Adrenal gland (tissue), 19 donors: Measurements from ENCODE around the gene STAP2. TPM values are rescaled to one million over a fixed set of nuclear protein-coding genes. Genes with fewer than 3 reads are reported as not detected.

Source experiments
- DNase-seq, 7 donors: peaks; one replicate each; pipeline ENCODE4 v3.0.0-alpha.2; 2019 to 2020
- H3K27ac ChIP-seq, 5 donors: fragments of 200-600 bp; sonication (generic) in 4 of 5; 1 replicate in 3 of 5; 2 replicates in 2 of 5; pipeline versions ENCODE4 v1.5.1 to v1.8.0; 2016 to 2020; ENCODE audit warnings: mild to moderate bottlenecking in 1 of 5
- H3K27me3 ChIP-seq: fragments of 200-600 bp; 2 replicates; pipeline ENCODE4 v1.8.0; 2021
- H3K36me3 ChIP-seq, 2 donors: fragments of 200-600 bp; replicated peaks in 1 of 2; 1 replicate in 1 of 2; 2 replicates in 1 of 2; pipeline versions ENCODE4 v1.5.1 to v1.8.0; 2018 to 2022
- H3K4me1 ChIP-seq, 2 donors: fragments of 200-600 bp; replicated peaks in 1 of 2; 1 replicate in 1 of 2; 2 replicates in 1 of 2; pipeline versions ENCODE4 v1.5.1 to v1.8.0; 2018 to 2021
- H3K4me3 ChIP-seq, 4 donors: fragments of 200-600 bp; sonication (generic) in 3 of 4; one replicate each; pipeline ENCODE4 v1.5.1; 2016 to 2018
- H3K9me3 ChIP-seq, 3 donors: fragments of 200-600 bp; sonication (generic) in 1 of 3; replicated peaks in 1 of 3; 1 replicate in 2 of 3; 2 replicates in 1 of 3; pipeline versions ENCODE4 v1.5.1 to v1.8.0; 2016 to 2021
- CTCF ChIP-seq, 6 experiments: fragments of 450-650 bp in 4 of 6; fragments of 200-600 bp in 2 of 6; sonication (generic) in 1 of 6; IDR thresholded peaks; 1 replicate in 5 of 6; 2 replicates in 1 of 6; pipeline versions ENCODE4 v1.5.1 to v1.8.0; 2016 to 2021; ENCODE audit warnings: antibody characterized with exemption in 6 of 6, mild to moderate bottlenecking in 2 of 6, moderate library complexity in 1 of 6
- POLR2A ChIP-seq, 2 donors: fragments of 450-650 bp; IDR thresholded peaks; one replicate each; pipeline ENCODE4 v1.6.1; 2017; ENCODE audit warnings: antibody characterized with exemption in 2 of 2, mild to moderate bottlenecking in 2 of 2, moderate library complexity in 1 of 2
- WGBS, 4 donors: extraction: QIAGEN DNeasy Blood & Tissue Kit in 2 of 4; methylation state at CpG; one replicate each; pipeline versions ENCODE4 v1.1.5 to v1.1.7; 2013 to 2017; 5-methylcytosine and 5-hydroxymethylcytosine counted together
- intact Hi-C, 2 donors: fragments of 100-400 bp; cut with DNase I; formaldehyde crosslinking; loops; one replicate each; pipeline versions ENCODE4 v1.14.1 to v1.15.0; 2022 to 2023
- long read RNA-seq, 10 donors: library from polyadenylated mRNA in 3 of 10; unstranded in 2 of 10; stranded (forward) in 1 of 10; transcript quantifications; one replicate each; pipeline ENCODE4 v2.0.0 and lab custom pipeline, GENCODE V29; 2021 to 2026
- polyA plus RNA-seq, 3 donors: library from polyadenylated mRNA; stranded (reverse); fragments of 200-250 nt in 2 of 3; fragments of 350-450 nt in 1 of 3; fragmentation: Illumina TruSeq in 1 of 3; extraction: RNeasy Lipid Tissue Mini Kit (QIAGEN cat#74804) in 1 of 3; gene quantifications; one replicate each; pipeline ENCODE4 v1.2.3, GENCODE V29; 2013 to 2014
- total RNA-seq, 9 donors: library from RNA; depleted of rRNA in 4 of 9; stranded (reverse); fragments of >200 nt in 4 of 9; fragments of 120-200 nt in 1 of 9; fragmentation: NEBNext Ultra II Directional in 1 of 9; extraction: Animal tissue kit (Norgen Biotek cat#: 25700) in 1 of 9; gene quantifications; one replicate each; pipeline versions ENCODE4 v1.1.0 to v1.2.4, GENCODE V29; 2013 to 2023
- donor health status: healthy with polysubstance abuse.
- donor health status: Bipolar disorder and iron deficiency.
- donor health status: DM: yes; HTN: yes; CAD: no.
- donor health status: DM: no; HTN: no; CAD: no.
- donor health status: DM: no; HTN: no; CAD: no.
- donor health status: DM: yes; HTN: yes; CAD: no.

STAP2 gene
- total RNA-seq (100 to 1,000 TPM in 1 of 9 donors, 10 to 100 TPM in 6, 1 to 10 TPM in 2; 5.7 to 106 (median 35.8) TPM), polyA plus RNA-seq (10 to 100 TPM in 2 of 3 donors, 1 to 10 TPM in 1; 6.7 to 63.1 (median 39.8) TPM)
- long read RNA-seq, donor 1, partial matches to known transcripts = 0 of 1 reads
- long read RNA-seq, donor 1, other reads (novel, unspliced or antisense) = 0 of 1 reads
- long read RNA-seq, donor 2 = 0 reads
- long read RNA-seq, donor 3 = 0 reads
- long read RNA-seq, donor 4, transcript STAP2-206 (13 exons, 1,508 nt) = minor isoform, 5 of 25 reads
- long read RNA-seq, donor 4, transcript STAP2-201 (13 exons, 1,426 nt) = major isoform, 18 of 25 reads
- long read RNA-seq, donor 4, partial matches to known transcripts = 0 of 25 reads
- long read RNA-seq, donor 4, other reads (novel, unspliced or antisense) = 2 of 25 reads
- long read RNA-seq, donor 5, transcript STAP2-201 (13 exons, 1,426 nt) = major isoform, 29 of 50 reads
- long read RNA-seq, donor 5, transcript STAP2-206 (13 exons, 1,508 nt) = minor isoform, 7 of 50 reads
- long read RNA-seq, donor 5, partial matches to known transcripts = 1 of 50 reads
- long read RNA-seq, donor 5, other reads (novel, unspliced or antisense) = 13 of 50 reads
- long read RNA-seq, donor 6, transcript STAP2-201 (13 exons, 1,426 nt) = major isoform, 8 of 22 reads
- long read RNA-seq, donor 6, transcript STAP2-206 (13 exons, 1,508 nt) = minor isoform, 7 of 22 reads
- long read RNA-seq, donor 6, partial matches to known transcripts = 3 of 22 reads
- long read RNA-seq, donor 6, other reads (novel, unspliced or antisense) = 4 of 22 reads
- long read RNA-seq, donor 7, partial matches to known transcripts = 0 of 1 reads
- long read RNA-seq, donor 7, other reads (novel, unspliced or antisense) = 0 of 1 reads
- long read RNA-seq, donor 8 = 0 reads
- long read RNA-seq, donor 9, partial matches to known transcripts = 0 of 1 reads
- long read RNA-seq, donor 9, other reads (novel, unspliced or antisense) = 0 of 1 reads
- long read RNA-seq, donor 10, partial matches to known transcripts = 0 of 1 reads
- long read RNA-seq, donor 10, other reads (novel, unspliced or antisense) = 0 of 1 reads

GRCh38 chr19:4338441-4339355 is at the start of gene STAP2:
STAP2 (minus strand) TSS chr19:4338827; CDS start chr19:4338753, 74 bp downstream.
- Histone ChIP-seq H3K27me3 (no peaks in the 10 kb centered on the region), H3K4me1 (peaks cover 5 to 12% of the 10 kb centered on the region in 2 donors), H3K4me3 (peak within 1 kb of the TSS in 3 of 4 donors; percentile 13 to 61 (median 41)), H3K27ac (peak within 1 kb of the TSS in 4 of 5 donors; percentile 29 to 81 (median 72)), H3K9me3 (no peaks in the 10 kb centered on the region), H3K36me3 (no peaks in the 10 kb centered on the region)
- no peak for TF ChIP-seq CTCF (IDR thresholded peaks at IDR 0.05)
- TF ChIP-seq POLR2A (IDR thresholded peaks at IDR 0.05) = no peak
- intact Hi-C loops = no loop called here
- peak in 6 of 7 donors; percentile 45 to 67 (median 56) for DNase-seq
- WGBS, 4 donors = 36 to 48% (median 38%) methylated on average over 21 to 27 of the region's 27 CpGs

- peaks cover 0 to 21% of the 10 kb centered on the region in 2 donors for H3K36me3 ChIP-seq
- intact Hi-C loops = no loop called here
- H3K4me3 ChIP-seq = no peak overlapping the region
- no peaks in the 10 kb centered on the region for H3K27me3 ChIP-seq
- H3K4me1 ChIP-seq = peaks cover 60 to 73% of the 10 kb centered on the region in 2 donors
- WGBS, 4 donors = 49 to 72% (median 52%) methylated on average over 12 to 13 of the region's 13 CpGs
- DNase-seq = peak; percentile 44 to 74 (median 72)
- no peak for TF ChIP-seq POLR2A (IDR thresholded peaks at IDR 0.05)
- peak in 5 of 6 experiments; percentile 20 to 42 (median 33) for TF ChIP-seq CTCF (IDR thresholded peaks at IDR 0.05)
- no peaks in the 10 kb centered on the region for H3K9me3 ChIP-seq
- peak overlapping the region in 4 of 5 donors; percentile 68 to 80 (median 74) for H3K27ac ChIP-seq
These were observed 47.6 kb upstream of the STAP2 start for GRCh38 chr19:4386041-4386782.

GRCh38 chr19:4385291-4386040 is 46.8 kb upstream of the STAP2 start:
- Histone ChIP-seq H3K9me3 (no peaks in the 10 kb centered on the region), H3K36me3 (peaks cover 0 to 21% of the 10 kb centered on the region in 2 donors), H3K4me1 (peaks cover 52 to 69% of the 10 kb centered on the region in 2 donors), H3K4me3 (no peak overlapping the region), H3K27ac (peak overlapping the region in 4 of 5 donors; percentile 68 to 80 (median 74)), H3K27me3 (no peaks in the 10 kb centered on the region)
- DNase-seq = peak in 3 of 7 donors; percentile 7 to 51 (median 27)
- 54 to 72% (median 57%) methylated on average over 9 to 15 of the region's 15 CpGs for WGBS, 4 donors
- intact Hi-C loops = no loop called here
- TF ChIP-seq CTCF (IDR thresholded peaks at IDR 0.05) = no peak
- TF ChIP-seq POLR2A (IDR thresholded peaks at IDR 0.05) = no peak
